Vagina (tissue), 2 donors: ENCODE measurements around the gene TUBGCP5.

ENCODE experiments used
- POLR2A ChIP-seq, 2 donors: fragments of 450-650 bp; IDR thresholded peaks; one replicate each; pipeline ENCODE4 v1.6.1; 2017; ENCODE audit warnings: antibody characterized with exemption in 2 of 2, mild to moderate bottlenecking in 2 of 2, moderate library complexity in 2 of 2
- POLR2AphosphoS5 ChIP-seq, 2 donors: sonication (generic); formaldehyde crosslinking; IDR thresholded peaks; one replicate each; pipeline ENCODE4 v1.9.0; 2017; ENCODE audit warnings: antibody characterized with exemption in 2 of 2, mild to moderate bottlenecking in 2 of 2, low read depth in 1 of 2; ENCODE audit not compliant: insufficient read depth in 1 of 2

DNA sequence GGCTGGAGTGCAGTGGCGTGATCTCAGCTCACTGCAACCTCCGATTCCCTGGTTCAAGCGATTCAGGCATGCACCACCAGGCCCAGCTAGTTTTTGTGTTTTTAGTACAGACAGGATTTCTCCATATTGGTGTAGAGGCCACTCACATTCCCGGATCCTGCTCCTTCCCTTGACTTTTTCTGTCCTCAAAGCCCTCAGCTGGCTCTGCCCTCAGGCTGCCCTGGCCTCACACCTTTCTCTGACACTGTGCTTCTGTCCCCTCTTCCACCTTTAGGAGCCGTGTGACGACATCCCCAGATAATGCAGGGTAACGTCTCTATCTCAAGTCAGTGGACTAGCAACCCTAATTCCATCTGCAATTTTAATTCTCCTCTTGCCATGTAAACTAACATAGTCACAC, 50.6 kb downstream of the TUBGCP5 start:
- TF ChIP-seq POLR2A (IDR thresholded peaks at IDR 0.05) (no peak), POLR2AphosphoS5 (IDR thresholded peaks at IDR 0.05; ENCODE audit: insufficient read depth in 1 of 2, low read depth in 1 of 2) (no peak)
